NCI-H69 (cell line): ENCODE results near the gene CDH13.

Experiments
- DNase-seq: peaks from one replicate; lab custom pipeline; 2025; lab: John Stamatoyannopoulos, UW

Gene CDH13

GRCh38 chr16:83768986-83769385 is 1142.2 kb downstream of the CDH13 start:
- no peak for DNase-seq

- DNase-seq: no peak
Measured at GRCh38 chr16:83769397-83770008, 1142.7 kb downstream of the CDH13 start.

- no peak for DNase-seq
Measured at GRCh38 chr16:83771306-83771942, 1144.7 kb downstream of the CDH13 start.

GRCh38 chr16:83772806-83773205 is 1146.0 kb downstream of the CDH13 start:
- DNase-seq: no peak

GRCh38 chr16:83774066-83774465 is 1147.3 kb downstream of the CDH13 start:
- DNase-seq: no peak

GRCh38 chr16:83776944-83777343 is 1150.2 kb downstream of the CDH13 start:
- DNase-seq: no peak

GRCh38 chr16:83779886-83780285 is 1153.1 kb downstream of the CDH13 start:
- no peak for DNase-seq

- DNase-seq: no peak
Measured at GRCh38 chr16:83785455-83785854, 1158.7 kb downstream of the CDH13 start.

- DNase-seq: no peak
Measured at GRCh38 chr16:83789642-83790401, 1163.1 kb downstream of the CDH13 start.

GRCh38 chr16:83791916-83792315 is 1165.1 kb downstream of the CDH13 start:
- no peak for DNase-seq

GRCh38 chr16:83792391-83792790 is 1165.6 kb downstream of the CDH13 start:
- no peak for DNase-seq

GRCh38 chr16:83793179-83793578 is 1166.4 kb downstream of the CDH13 start:
- no peak for DNase-seq

- DNase-seq: no peak
Measured at GRCh38 chr16:83794860-83795554, 1168.2 kb downstream of the CDH13 start.

- DNase-seq: peak; percentile 71
Measured at GRCh38 chr16:83797013-83797412, 1170.2 kb downstream of the CDH13 start.

- no peak for DNase-seq
Measured at GRCh38 chr16:83799336-83799735, 1172.6 kb downstream of the CDH13 start.

GRCh38 chr16:83802135-83802534 is 1175.4 kb downstream of the CDH13 start:
- DNase-seq: no peak

GRCh38 chr16:83802554-83803205 is 1175.9 kb downstream of the CDH13 start:
- DNase-seq: no peak

GRCh38 chr16:83803811-83804210 is 1177.0 kb downstream of the CDH13 start:
- no peak for DNase-seq

GRCh38 chr16:83804366-83804765 is 1177.6 kb downstream of the CDH13 start:
- no peak for DNase-seq

GRCh38 chr16:83806036-83806435 is 1179.3 kb downstream of the CDH13 start:
- DNase-seq: no peak

GRCh38 chr16:83806731-83807130 is 1180.0 kb downstream of the CDH13 start:
- DNase-seq: no peak

- DNase-seq: no peak
Measured at GRCh38 chr16:83807327-83807709, 1180.5 kb downstream of the CDH13 start.
